Osteoblast (primary cell): ENCODE results near the gene SEMA3A. TPM values are rescaled to one million over a fixed set of nuclear protein-coding genes. Genes with fewer than 3 reads are reported as not detected.

Experiments
- DNase-seq: peaks from one replicate; pipeline ENCODE4 v3.0.0; 2011; ENCODE audit warnings: low spot score, mixed read lengths; ENCODE audit not compliant: insufficient read length; ENCODE audit errors: missing footprints
- H2AFZ ChIP-seq: 2 replicates; pipeline ENCODE4 v1.6.0; 2011; ENCODE audit warnings: mild to moderate bottlenecking, low read length
- H3K27ac ChIP-seq: 2 replicates; pipeline ENCODE4 v1.5.1; 2011; ENCODE audit warnings: mild to moderate bottlenecking, low read depth, low read length, moderate library complexity
- H3K27me3 ChIP-seq: 2 replicates; pipeline ENCODE4 v1.6.0; 2012; ENCODE audit warnings: mild to moderate bottlenecking, control low read depth, inconsistent platforms, low read length, moderate library complexity; ENCODE audit not compliant: insufficient read depth
- H3K36me3 ChIP-seq: 2 replicates; pipeline ENCODE4 v1.5.1; 2011; ENCODE audit warnings: mild to moderate bottlenecking, low read length, control low read depth, moderate library complexity; ENCODE audit not compliant: insufficient read depth
- H3K4me1 ChIP-seq: 2 replicates; pipeline ENCODE4 v1.5.1; 2011; ENCODE audit warnings: mild to moderate bottlenecking, low read length, control low read depth, moderate library complexity; ENCODE audit not compliant: insufficient read depth
- H3K4me2 ChIP-seq: 2 replicates; pipeline ENCODE4 v1.6.0; 2011; ENCODE audit warnings: mild to moderate bottlenecking, low read length; ENCODE audit not compliant: insufficient read depth
- H3K4me3 ChIP-seq: fragments of 200-600 bp; sonication (generic); 3 replicates; pipeline ENCODE4 v1.5.1; 2012; ENCODE audit warnings: mild to moderate bottlenecking, low read length, inconsistent platforms; ENCODE audit not compliant: insufficient read depth
- H3K79me2 ChIP-seq: 2 replicates; pipeline ENCODE4 v1.6.0; 2012; ENCODE audit warnings: mild to moderate bottlenecking, low read length, control low read depth, inconsistent platforms; ENCODE audit not compliant: insufficient read depth
- H3K9me3 ChIP-seq: 2 replicates; pipeline ENCODE4 v1.5.1; 2011; ENCODE audit warnings: low read depth, low read length, control low read depth
- H4K20me1 ChIP-seq: 2 replicates; pipeline ENCODE4 v1.6.0; 2012; ENCODE audit warnings: mild to moderate bottlenecking, low read length, control low read depth; ENCODE audit not compliant: insufficient read depth
- total RNA-seq: library from RNA; depleted of rRNA; stranded (reverse); fragments of >200 nt; gene quantifications from 2 replicates; pipeline ENCODE4 v1.2.3, GENCODE V29; 2012
- TF ChIP-seq, protein P1 (sequence below): IDR thresholded peaks from 2 replicates; pipeline ENCODE4 v1.5.1; 2011; ENCODE audit warnings: mild to moderate bottlenecking, low read depth, low read length, moderate library complexity; ENCODE audit errors: extremely low read depth

Gene SEMA3A
- total RNA-seq, 1 donor: 2.5 TPM

DNA sequence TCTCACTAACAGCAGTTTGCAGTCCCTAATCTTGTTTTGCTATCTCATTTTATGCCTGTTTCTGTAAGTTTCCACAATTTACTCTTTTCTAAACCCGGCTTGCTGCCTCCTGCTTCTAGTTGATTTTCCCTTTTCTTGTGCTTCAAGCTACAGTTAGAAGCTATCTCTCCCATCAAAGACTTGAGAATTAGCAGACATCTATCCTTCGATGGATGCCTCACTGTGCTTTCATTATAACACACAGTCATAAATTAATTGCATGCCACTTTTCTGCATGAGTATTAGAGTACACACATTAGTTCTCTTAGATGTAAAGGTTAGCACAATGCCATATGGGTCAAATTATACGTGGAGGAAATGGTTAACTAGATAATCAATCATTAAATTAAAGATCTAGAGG, 48.7 kb downstream of the SEMA3A start:
- Histone ChIP-seq H3K27ac (no peak overlapping the region), H4K20me1 (no peaks in the 10 kb centered on the region), H3K4me3 (no peak overlapping the region), H3K79me2 (no peaks in the 10 kb centered on the region), H3K27me3 (no peaks in the 10 kb centered on the region), H3K4me1 (no peaks in the 10 kb centered on the region), H3K4me2 (peak overlapping the region; percentile 39), H3K36me3 (no peaks in the 10 kb centered on the region), H2AFZ (peak overlapping the region; percentile 60), H3K9me3 (no peaks in the 10 kb centered on the region)
- DNase-seq: no peak
- TF ChIP-seq, protein P1, sequence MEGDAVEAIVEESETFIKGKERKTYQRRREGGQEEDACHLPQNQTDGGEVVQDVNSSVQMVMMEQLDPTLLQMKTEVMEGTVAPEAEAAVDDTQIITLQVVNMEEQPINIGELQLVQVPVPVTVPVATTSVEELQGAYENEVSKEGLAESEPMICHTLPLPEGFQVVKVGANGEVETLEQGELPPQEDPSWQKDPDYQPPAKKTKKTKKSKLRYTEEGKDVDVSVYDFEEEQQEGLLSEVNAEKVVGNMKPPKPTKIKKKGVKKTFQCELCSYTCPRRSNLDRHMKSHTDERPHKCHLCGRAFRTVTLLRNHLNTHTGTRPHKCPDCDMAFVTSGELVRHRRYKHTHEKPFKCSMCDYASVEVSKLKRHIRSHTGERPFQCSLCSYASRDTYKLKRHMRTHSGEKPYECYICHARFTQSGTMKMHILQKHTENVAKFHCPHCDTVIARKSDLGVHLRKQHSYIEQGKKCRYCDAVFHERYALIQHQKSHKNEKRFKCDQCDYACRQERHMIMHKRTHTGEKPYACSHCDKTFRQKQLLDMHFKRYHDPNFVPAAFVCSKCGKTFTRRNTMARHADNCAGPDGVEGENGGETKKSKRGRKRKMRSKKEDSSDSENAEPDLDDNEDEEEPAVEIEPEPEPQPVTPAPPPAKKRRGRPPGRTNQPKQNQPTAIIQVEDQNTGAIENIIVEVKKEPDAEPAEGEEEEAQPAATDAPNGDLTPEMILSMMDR: no peak

DNA sequence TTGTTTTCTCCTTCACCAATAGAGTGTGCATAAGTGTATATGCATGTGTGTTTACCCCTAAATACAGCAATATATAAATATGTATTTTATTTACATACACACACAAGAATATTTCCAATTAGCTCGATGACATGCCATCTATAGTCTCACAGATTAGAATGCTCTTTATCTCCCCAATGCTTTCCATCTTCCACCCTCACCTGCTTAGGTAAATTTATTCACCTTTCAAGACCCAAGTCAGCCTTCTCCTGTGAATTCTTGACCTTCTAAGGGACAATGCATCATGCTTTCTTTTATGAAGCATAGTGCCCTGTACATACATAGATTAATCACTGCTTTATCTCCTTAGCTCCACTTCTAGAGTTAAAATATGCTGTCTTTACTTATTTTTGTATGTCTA, 49.7 kb downstream of the SEMA3A start:
- TF ChIP-seq, protein P1: no peak
- Histone ChIP-seq H3K9me3 (no peaks in the 10 kb centered on the region), H3K27me3 (no peaks in the 10 kb centered on the region), H3K4me1 (no peaks in the 10 kb centered on the region), H3K36me3 (no peaks in the 10 kb centered on the region), H3K4me3 (no peak overlapping the region), H4K20me1 (no peaks in the 10 kb centered on the region), H3K27ac (no peak overlapping the region), H3K79me2 (no peaks in the 10 kb centered on the region), H2AFZ (no peak overlapping the region), H3K4me2 (no peak overlapping the region)
- DNase-seq: no peak

DNA sequence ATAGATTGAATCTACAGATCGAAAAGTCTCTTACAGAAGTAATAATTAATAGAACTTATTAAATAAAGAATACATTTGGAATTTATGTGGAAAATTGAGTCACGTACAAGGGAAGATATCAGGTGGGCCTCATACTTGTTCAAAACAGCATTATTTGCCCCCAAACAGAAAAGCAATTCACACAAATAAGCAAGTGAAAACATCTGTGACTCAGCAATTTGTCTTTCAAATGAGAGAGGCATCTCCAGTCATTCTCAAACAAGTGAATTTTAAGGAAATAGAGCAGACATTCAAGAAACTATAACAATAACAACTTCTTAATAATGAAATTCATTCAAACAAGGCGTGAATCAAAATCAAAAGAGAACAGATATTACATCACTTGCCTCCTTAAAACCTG, 50.1 kb downstream of the SEMA3A start:
- Histone ChIP-seq H4K20me1 (no peaks in the 10 kb centered on the region), H3K36me3 (no peaks in the 10 kb centered on the region), H3K4me2 (no peak overlapping the region), H3K27ac (no peak overlapping the region), H3K9me3 (no peaks in the 10 kb centered on the region), H3K4me1 (no peaks in the 10 kb centered on the region), H3K79me2 (no peaks in the 10 kb centered on the region), H3K4me3 (no peak overlapping the region), H3K27me3 (no peaks in the 10 kb centered on the region), H2AFZ (no peak overlapping the region)
- TF ChIP-seq, protein P1: no peak
- DNase-seq: peak; percentile 49

DNA sequence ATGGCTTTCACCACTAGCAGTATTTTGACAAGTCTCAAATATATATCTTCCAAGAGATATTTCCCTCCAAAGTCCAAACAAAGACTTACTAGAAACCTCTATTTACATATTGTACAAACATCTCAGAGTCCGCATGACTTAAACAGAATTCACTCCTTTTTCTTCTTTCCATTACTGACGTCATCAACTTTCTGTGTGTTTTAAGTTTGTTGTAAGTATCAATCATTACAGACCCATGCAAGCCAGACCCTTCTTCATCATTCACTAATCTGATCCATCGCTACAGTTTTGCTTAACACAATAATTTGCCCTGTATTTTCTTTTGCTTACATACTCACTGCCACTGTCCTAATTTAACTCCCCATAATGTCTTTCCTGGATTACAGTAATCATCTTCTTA, 51.9 kb downstream of the SEMA3A start:
- H4K20me1 ChIP-seq: no peaks in the 10 kb centered on the region
- H3K27ac ChIP-seq: no peak overlapping the region
- DNase-seq: no peak
- H3K36me3 ChIP-seq: no peaks in the 10 kb centered on the region
- TF ChIP-seq, protein P1: no peak
- no peaks in the 10 kb centered on the region for H3K9me3 ChIP-seq
- no peaks in the 10 kb centered on the region for H3K27me3 ChIP-seq
- H3K79me2 ChIP-seq: no peaks in the 10 kb centered on the region
- no peak overlapping the region for H2AFZ ChIP-seq
- no peaks in the 10 kb centered on the region for H3K4me1 ChIP-seq
- H3K4me3 ChIP-seq: no peak overlapping the region
- no peak overlapping the region for H3K4me2 ChIP-seq
